Body of pancreas (tissue), 4 donors: ENCODE data around the gene AK6.

Experiments used
- CTCF ChIP-seq, 7 experiments: fragments of 450-650 bp in 4 of 7; fragments of 200-600 bp in 3 of 7; sonication (generic) in 3 of 7; IDR thresholded peaks; one replicate each; pipeline ENCODE4 v1.5.1; 2016 to 2019; ENCODE audit warnings: antibody characterized with exemption in 7 of 7
- POLR2A ChIP-seq, 3 donors: fragments of 450-650 bp; IDR thresholded peaks; one replicate each; pipeline ENCODE4 v1.6.1; 2016; ENCODE audit warnings: antibody characterized with exemption in 3 of 3, mild to moderate bottlenecking in 2 of 3

GRCh38 chr5:69364850-69365249 lies 4.5 kb downstream of the AK6 start:
- TF ChIP-seq CTCF (IDR thresholded peaks at IDR 0.05): no peak
- no peak for TF ChIP-seq POLR2A (IDR thresholded peaks at IDR 0.05)
